Astrocyte (in vitro differentiated cells and primary cell): ENCODE results near the gene SYT17.

ENCODE experiments used
- EZH2 ChIP-seq: IDR thresholded peaks from 2 replicates; pipeline ENCODE4 v1.6.1; 2012; ENCODE audit warnings: mild to moderate bottlenecking, low read length, inconsistent platforms; ENCODE audit not compliant: insufficient read depth
- TF ChIP-seq, protein P1 (sequence below): IDR thresholded peaks from 2 replicates; pipeline ENCODE4 v1.5.1; 2011; ENCODE audit warnings: low read depth, mild to moderate bottlenecking, inconsistent platforms, low read length, moderate library complexity; ENCODE audit not compliant: insufficient read depth

DNA sequence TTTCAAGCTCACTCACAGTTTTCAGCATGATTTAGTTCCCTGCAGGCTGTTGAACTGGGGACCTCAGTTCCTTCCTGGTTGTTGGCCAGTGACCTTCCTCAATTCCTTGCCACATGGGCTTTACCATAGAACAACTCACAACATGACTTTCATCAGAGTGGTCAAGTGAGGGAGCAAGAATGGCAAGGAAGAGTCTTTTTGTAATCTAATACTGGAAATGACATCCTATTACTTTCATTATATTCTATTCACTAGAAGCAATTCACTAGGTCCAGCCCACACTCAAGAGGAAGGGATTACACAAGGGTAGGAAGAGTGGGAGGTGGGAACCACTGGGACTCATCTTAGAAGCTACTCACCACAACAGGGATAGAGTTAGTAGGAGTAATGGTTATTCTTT lies 57.6 kb downstream of the SYT17 start:
- TF ChIP-seq, protein P1, sequence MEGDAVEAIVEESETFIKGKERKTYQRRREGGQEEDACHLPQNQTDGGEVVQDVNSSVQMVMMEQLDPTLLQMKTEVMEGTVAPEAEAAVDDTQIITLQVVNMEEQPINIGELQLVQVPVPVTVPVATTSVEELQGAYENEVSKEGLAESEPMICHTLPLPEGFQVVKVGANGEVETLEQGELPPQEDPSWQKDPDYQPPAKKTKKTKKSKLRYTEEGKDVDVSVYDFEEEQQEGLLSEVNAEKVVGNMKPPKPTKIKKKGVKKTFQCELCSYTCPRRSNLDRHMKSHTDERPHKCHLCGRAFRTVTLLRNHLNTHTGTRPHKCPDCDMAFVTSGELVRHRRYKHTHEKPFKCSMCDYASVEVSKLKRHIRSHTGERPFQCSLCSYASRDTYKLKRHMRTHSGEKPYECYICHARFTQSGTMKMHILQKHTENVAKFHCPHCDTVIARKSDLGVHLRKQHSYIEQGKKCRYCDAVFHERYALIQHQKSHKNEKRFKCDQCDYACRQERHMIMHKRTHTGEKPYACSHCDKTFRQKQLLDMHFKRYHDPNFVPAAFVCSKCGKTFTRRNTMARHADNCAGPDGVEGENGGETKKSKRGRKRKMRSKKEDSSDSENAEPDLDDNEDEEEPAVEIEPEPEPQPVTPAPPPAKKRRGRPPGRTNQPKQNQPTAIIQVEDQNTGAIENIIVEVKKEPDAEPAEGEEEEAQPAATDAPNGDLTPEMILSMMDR = no peak
- TF ChIP-seq EZH2 = no peak
